Neural progenitor cell (in vitro differentiated cells): ENCODE results near the gene TBC1D1.

Experiments
- EZH2 ChIP-seq: fragments of 200-600 bp; sonication (generic); IDR thresholded peaks from 2 replicates; pipeline ENCODE4 v1.6.1; 2017; ENCODE audit warnings: antibody characterized with exemption, mild to moderate bottlenecking, moderate library complexity
- EZH2phosphoT487 ChIP-seq: fragments of 200-600 bp; sonication (generic); IDR thresholded peaks from 2 replicates; pipeline ENCODE4 v1.6.1; 2017; ENCODE audit warnings: antibody characterized with exemption
- TF ChIP-seq, protein P1 (sequence below): fragments of 200-600 bp; sonication (generic); IDR thresholded peaks from 2 replicates; pipeline ENCODE4 v1.5.1; 2017; ENCODE audit warnings: antibody characterized with exemption, mild to moderate bottlenecking

DNA sequence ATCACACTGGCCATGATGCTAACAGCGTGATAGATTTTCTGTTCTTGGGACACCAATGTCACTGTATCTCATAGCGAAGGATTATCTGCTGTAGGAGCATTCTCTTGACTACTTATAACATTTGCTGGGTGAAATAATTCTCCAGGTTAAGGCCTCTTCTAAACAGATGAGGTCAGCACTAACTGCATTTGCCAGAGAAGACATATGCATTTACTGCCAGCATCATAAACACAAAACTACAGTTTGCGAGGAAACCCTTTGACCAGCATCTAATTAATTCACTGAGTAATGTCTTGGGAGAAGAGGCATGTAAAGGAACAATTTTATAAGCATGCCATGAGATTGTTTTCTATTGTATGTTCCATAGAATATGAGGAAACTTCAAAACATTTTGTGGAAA is 13.9 kb downstream of the TBC1D1 start:
- TF ChIP-seq, protein P1, sequence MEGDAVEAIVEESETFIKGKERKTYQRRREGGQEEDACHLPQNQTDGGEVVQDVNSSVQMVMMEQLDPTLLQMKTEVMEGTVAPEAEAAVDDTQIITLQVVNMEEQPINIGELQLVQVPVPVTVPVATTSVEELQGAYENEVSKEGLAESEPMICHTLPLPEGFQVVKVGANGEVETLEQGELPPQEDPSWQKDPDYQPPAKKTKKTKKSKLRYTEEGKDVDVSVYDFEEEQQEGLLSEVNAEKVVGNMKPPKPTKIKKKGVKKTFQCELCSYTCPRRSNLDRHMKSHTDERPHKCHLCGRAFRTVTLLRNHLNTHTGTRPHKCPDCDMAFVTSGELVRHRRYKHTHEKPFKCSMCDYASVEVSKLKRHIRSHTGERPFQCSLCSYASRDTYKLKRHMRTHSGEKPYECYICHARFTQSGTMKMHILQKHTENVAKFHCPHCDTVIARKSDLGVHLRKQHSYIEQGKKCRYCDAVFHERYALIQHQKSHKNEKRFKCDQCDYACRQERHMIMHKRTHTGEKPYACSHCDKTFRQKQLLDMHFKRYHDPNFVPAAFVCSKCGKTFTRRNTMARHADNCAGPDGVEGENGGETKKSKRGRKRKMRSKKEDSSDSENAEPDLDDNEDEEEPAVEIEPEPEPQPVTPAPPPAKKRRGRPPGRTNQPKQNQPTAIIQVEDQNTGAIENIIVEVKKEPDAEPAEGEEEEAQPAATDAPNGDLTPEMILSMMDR = no peak
- TF ChIP-seq EZH2phosphoT487 = no peak
- no peak for TF ChIP-seq EZH2
